Midbrain (tissue), 1 donor: Measurements from ENCODE around the gene LIF.

Experiments
- DNase-seq: peaks from one replicate; lab custom pipeline; 2025; lab: John Stamatoyannopoulos, UW

LIF gene

DNA sequence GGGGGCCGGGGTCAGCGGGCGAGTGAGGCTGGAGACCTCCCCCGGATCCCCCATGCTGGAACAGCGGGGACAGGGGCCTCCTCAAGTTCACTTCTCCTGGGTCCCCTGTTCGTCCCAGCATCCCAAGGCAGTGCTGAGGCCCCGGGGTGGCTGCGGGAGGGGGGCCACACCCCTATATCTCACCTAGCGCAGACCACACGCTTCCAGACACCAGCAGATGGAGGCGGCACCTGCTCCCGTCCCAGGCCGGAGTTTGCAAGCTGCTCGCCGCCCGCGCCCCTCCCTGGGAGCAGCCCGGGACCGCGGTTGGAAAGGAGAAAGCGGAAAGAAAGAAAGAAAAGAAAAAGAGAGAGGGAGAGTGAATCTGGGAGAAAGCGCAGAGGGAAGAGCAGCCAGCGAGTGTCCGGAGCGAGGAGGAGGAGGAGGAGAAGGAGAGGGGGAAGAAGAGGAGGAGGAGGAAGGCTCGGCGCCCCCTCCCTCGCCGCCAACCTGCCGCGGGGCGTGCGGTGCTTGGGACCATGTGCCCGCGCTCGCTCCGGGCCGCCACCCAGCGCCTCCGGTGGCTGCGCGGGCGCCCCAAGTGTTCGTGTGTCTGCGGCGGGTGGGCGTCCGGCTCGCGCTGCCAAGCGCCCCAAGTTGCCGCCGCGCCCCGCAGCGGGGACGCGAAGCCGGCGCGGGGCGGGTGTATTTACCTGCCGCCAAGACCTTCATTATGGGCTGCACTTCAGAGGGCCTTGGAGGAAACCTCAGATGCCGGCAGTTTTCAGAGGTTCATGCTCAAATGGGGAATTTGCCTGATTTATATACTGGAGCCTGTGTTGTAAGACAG is at the start of gene LIF:
LIF (minus strand) TSS at position 775 of the 829 bp plus-strand sequence; CDS start at position 711, 64 bp downstream.
- no peak for DNase-seq

DNA sequence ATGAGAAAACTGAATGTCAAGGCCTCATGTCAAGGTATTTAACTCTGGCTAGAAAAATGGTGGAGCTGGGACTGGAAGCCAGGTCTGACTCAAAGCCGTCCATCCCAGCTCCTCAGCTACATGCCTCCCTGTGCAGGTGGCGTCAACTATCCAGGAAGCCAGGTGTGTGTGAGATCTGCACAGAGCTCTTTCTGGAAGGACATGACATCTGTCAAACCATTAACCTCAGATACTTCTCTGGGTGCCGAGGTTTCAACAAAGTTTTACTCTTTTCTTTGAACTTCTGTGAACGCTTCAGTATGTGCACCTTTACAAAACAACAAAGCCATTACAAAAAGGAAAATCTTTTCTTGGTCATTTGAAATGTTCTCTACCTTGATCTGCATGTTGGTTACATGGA is 49.8 kb upstream of the LIF start:
- DNase-seq = no peak

DNA sequence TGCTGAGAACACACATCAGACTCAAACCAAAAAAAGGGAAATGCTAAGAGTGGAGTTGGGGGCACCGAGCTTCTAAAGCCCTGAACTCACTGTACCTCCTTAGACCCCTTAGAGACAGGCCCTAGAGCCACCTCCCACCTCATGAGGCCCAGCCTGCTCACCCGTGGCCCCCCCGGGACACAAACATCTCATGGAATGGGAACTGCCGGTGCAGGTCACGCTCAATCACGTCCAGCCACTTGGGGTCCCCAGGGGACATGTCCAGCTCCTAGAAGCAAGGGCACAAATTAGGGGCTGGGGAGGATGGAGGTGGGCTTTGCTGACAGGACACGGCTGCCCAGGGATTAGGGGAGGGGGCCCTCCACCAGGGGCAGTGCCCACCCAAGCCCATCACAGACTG is 49.0 kb upstream of the LIF start:
- DNase-seq = no peak

DNA sequence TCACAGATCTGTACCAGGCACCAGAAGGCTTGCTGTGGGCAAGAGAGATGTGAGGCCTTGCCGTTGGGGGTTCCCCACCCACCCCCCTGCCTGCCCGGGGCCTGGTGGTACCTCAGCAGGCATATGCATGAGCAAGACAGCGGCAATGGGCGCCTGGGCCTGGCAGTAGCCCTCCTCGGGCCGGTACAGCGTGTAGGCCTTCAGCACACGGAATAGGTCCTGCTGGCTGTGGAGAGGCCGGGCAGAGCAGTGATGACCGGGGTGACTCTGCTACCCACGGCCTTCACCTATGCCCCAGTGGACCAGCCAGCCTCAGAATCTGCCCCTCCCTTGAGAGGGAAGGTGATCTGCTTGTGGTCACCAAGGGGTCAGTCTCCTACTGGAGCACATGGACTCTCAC is 48.3 kb upstream of the LIF start:
- no peak for DNase-seq

- no peak for DNase-seq
Measured at GRCh38 chr22:30294066-30294465, 47.5 kb upstream of the LIF start.

DNA sequence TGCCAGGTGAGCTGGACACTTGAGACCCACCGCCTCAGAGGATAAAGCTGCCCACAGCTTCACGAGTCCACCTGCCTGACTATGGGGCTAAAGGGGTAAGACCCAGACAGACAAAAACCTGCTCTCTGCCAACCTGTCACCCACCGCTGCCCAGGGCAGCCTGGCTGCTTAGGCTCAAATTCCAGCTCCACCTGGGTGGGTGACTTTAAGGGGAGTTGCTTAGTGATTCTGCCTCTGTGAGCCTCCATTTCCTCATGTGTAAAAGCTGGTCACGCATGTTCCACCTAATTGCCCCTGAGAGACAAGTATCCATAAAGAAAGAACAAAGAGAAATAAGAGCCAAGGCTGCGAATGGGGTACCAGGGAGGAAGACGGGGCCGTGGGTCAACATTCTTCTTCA is 46.5 kb upstream of the LIF start:
- no peak for DNase-seq

DNA sequence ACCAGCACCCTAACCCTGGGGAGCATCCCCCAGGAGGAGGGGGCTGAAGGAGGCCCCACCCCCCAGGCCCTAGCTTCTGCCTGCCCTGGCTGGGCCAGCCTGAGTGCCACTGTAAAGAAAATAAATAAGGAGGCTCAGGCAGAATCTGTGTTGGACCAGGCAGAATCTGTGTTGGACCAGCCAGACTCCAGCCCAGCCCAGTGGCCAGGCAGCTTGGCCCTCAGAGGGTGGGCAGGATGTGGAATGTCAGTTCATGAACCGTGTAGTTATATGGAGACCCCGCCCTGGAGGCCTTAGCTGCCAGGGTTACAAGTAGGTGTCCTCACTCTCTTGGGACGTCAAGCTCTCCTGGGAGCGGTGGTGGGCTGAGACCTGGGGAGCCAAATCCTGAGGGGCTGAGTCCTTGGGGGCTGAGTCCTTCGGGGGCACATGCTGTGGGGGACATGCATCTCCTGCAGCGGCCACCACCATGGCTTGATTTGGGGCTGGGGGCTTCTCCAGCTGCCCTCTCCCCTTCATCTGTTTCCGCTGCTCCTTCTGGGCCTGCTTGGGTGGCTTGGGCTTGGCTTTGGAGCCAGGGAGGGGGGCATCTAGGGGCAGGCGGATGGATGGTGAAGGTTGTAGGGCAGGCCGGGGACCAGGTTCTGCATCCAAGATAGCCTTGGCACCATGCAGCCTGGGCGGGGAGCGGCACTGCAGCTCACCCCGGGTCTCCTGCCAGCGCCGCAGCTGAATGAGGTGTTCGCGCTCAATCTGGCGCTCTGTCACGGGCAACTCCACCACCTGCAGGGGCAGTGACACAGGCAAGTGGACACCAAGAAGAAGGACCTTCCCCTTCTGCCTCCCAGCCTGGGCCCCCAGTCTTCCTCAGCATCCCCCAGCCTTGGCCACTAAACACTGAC is 45.8 kb upstream of the LIF start:
- no peak for DNase-seq

- peak; percentile 87 for DNase-seq
Measured at GRCh38 chr22:30291058-30291892, 44.7 kb upstream of the LIF start.

DNA sequence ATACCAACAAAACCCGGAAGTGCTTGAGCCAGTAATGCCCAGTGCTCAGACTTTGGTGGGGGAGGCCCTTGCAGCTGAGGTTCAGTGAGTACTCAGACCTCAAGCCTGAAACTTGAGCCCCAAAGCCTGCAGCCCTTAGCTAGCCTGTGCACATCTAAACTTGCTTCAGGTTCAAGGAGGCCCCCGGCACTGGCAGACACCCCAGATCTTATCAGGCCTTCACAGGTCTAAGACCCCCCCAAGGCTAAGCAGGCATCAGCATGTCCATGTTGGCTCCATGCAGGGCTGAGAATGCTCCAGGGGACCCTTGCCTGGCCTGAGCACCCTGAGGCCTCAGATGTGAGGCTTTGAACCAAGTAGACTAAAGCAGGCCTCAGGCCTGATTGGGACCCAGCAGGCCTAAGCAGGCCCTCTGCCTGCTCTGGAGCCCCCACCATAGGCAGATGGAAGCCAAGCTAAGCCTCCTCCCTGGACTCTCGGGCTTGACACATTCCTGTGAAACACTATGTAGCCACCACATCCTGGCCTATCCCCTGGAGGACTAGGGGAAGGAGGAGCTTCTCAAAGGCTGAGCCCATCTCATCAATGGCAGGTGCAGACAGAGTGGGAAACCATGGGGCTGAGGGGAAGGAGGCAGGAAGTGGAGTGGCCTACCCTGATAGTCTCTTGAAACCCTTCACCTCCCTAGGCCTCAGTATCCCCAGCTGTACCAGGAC is 43.9 kb upstream of the LIF start:
- DNase-seq = no peak

DNA sequence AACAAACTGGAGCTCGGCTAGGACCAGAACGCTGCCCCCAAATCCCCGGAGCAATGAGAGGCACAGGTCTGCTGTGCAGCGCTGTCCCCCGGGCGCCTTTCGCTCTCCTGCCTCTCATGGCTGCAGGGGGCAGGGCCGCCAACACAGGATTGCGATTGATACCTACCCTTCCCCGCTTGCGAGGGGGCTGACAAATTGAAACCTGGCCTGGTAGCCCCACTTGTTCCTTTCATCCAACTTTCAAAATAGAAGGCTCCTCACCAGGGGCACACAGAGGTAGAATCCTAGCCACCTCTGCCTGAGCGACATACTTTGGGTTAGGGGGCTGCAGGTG is 43.4 kb upstream of the LIF start:
- DNase-seq = no peak

- DNase-seq = peak; percentile 97
Measured at GRCh38 chr22:30289141-30289979, 42.8 kb upstream of the LIF start, which contains the start of gene CASTOR1. CASTOR1 (minus strand) TSS chr22:30289505; CDS start chr22:30289497, 8 bp downstream.

- no peak for DNase-seq
Measured at GRCh38 chr22:30288419-30289140, 42.0 kb upstream of the LIF start.

GRCh38 chr22:30287648-30288418 is 41.3 kb upstream of the LIF start:
- peak; percentile 93 for DNase-seq

DNA sequence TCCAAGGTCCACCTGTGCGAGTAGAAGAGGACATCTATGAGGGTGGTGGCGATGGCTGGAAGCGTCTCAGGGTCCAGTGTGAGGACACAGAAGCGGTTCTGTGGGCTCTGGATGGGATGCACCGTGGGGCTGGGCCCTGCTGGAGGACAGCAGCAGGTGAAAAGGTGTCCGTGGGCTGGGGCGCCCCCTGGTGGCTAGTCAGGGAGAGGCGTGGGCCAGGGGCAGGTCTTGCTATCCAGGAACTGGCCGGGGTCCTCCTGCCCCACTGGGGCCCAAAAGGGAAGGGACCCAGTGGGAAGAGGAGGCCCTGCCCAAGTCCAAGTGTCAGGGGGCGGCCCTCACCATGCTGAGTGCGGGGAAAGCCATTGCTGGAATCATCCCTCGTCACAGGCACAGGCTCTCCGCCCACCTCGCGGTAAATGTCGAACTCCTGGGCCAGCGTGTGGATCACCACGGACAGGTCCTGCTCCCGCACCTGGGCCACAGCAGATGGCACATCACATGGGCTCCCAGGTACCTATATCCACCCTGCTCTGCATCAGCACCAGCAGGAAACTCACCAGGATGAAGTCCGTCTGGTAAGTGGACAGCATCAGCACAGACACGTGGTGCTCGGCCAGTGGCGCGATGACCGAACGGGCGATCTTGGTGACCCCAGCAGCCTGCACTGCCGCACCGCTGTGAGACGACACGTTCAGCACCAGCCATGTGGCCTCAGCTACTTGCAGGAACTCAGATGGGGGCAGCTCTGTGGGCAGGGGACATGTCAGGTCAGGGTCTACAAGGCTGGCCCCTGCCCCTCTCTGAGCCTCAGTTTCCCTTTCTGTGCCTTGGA is 40.5 kb upstream of the LIF start:
- DNase-seq = peak; percentile 42

GRCh38 chr22:30286331-30286730 is 39.8 kb upstream of the LIF start:
- DNase-seq = no peak

DNA sequence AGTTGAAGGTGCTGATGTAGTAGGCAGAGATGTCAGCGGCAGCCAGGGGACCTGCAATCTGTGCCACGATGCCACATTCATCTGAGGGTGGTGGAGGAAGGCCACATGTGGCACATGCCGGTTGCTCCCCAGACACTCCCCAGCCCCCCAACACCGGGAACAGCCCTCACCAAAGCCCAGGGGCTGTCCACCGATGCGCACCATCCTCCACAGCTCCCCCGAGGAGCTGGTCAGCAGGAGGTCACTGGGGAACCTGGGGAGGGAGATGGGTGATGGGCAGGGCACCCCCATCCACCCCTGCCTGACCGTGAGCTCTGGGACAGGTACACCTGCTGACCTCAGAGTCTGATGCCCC is 39.3 kb upstream of the LIF start:
- DNase-seq = no peak

GRCh38 chr22:30285176-30285845 is 38.8 kb upstream of the LIF start:
- no peak for DNase-seq

DNA sequence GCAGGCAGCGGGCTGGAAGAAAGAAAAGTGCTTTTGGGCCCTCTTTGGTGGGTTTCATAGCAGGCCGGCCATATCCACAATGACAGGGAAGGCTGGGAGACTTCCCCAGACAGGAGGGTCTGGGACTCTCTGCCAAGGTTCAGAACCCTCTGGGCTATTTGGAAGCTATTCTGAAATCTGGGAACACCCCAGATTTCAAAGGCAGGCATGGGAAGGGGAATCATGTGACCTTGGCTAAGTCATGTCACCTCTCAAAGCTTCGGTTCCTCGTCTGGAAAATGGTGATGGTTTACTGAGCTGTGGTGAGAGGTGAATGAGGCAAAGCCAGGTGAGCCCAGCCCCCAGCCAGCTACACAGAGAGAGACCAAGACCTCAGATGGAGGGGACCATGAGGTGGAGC is 38.1 kb upstream of the LIF start:
- no peak for DNase-seq
